Gastroesophageal sphincter (tissue), 4 donors: ENCODE results near the gene MUC5AC. TPM values are rescaled to one million over a fixed set of nuclear protein-coding genes. Genes with fewer than 3 reads are reported as not detected.

Experiments
- ATAC-seq: fragments of 150-250 bp; one replicate; pipeline ENCODE4 v1.9.1; 2016; ENCODE audit warnings: mild to moderate bottlenecking, moderate library complexity
- H3K27ac ChIP-seq, 4 donors: fragments of 200-600 bp; sonication (generic) in 3 of 4; 1 replicate in 3 of 4; 2 replicates in 1 of 4; pipeline ENCODE4 v1.5.1; 2016 to 2019
- H3K27me3 ChIP-seq: fragments of 200-600 bp; sonication (generic); one replicate; pipeline ENCODE4 v1.5.1; 2019
- H3K36me3 ChIP-seq, 2 donors: fragments of 200-600 bp; sonication (generic); one replicate each; pipeline ENCODE4 v1.5.1; 2019; ENCODE audit warnings: control low read depth in 1 of 2
- H3K4me1 ChIP-seq, 3 donors: fragments of 200-600 bp; sonication (generic); 1 replicate in 2 of 3; 2 replicates in 1 of 3; pipeline ENCODE4 v1.5.1; 2016 to 2019; ENCODE audit warnings: control low read depth in 2 of 3
- H3K4me3 ChIP-seq, 2 donors: fragments of 200-600 bp; sonication (generic); one replicate each; pipeline ENCODE4 v1.5.1; 2019; ENCODE audit warnings: mild to moderate bottlenecking in 1 of 2, moderate library complexity in 1 of 2
- H3K9me3 ChIP-seq, 3 donors: fragments of 200-600 bp; sonication (generic); one replicate each; pipeline ENCODE4 v1.5.1; 2017 to 2019; ENCODE audit warnings: control low read depth in 2 of 3
- EP300 ChIP-seq: sonication (generic); formaldehyde crosslinking; IDR thresholded peaks from one replicate; pipeline ENCODE4 v1.6.1; 2017; ENCODE audit warnings: antibody characterized with exemption, mild to moderate bottlenecking
- POLR2A ChIP-seq, 2 donors: fragments of 450-650 bp; IDR thresholded peaks; one replicate each; pipeline ENCODE4 v1.6.1; 2017; ENCODE audit warnings: antibody characterized with exemption in 2 of 2, mild to moderate bottlenecking in 2 of 2, moderate library complexity in 1 of 2
- POLR2AphosphoS5 ChIP-seq: sonication (generic); formaldehyde crosslinking; IDR thresholded peaks from one replicate; pipeline ENCODE4 v1.6.1; 2017; ENCODE audit warnings: antibody characterized with exemption
- WGBS, 2 donors: methylation state at CpG; one replicate each; pipeline ENCODE4 v1.1.5; 2018; ENCODE audit warnings: low coverage in 1 of 2; 5-methylcytosine and 5-hydroxymethylcytosine counted together
- total RNA-seq, 4 donors: library from RNA; depleted of rRNA; stranded (reverse); fragments of >200 nt; gene quantifications; one replicate each; pipeline ENCODE4 v1.1.0, GENCODE V29; 2016
- TF ChIP-seq, protein P1 (sequence below), 4 experiments: fragments of 200-600 bp in 2 of 4; fragments of 450-650 bp in 2 of 4; sonication (generic) in 1 of 4; IDR thresholded peaks; one replicate each; pipeline ENCODE4 v1.5.1; 2017 to 2019; ENCODE audit warnings: antibody characterized with exemption in 4 of 4, mild to moderate bottlenecking in 2 of 4, moderate library complexity in 2 of 4

The MUC5AC gene
- total RNA-seq, 4 donors from 2014 or later, result 0.02 to 0.31 TPM; not detected in 2

DNA sequence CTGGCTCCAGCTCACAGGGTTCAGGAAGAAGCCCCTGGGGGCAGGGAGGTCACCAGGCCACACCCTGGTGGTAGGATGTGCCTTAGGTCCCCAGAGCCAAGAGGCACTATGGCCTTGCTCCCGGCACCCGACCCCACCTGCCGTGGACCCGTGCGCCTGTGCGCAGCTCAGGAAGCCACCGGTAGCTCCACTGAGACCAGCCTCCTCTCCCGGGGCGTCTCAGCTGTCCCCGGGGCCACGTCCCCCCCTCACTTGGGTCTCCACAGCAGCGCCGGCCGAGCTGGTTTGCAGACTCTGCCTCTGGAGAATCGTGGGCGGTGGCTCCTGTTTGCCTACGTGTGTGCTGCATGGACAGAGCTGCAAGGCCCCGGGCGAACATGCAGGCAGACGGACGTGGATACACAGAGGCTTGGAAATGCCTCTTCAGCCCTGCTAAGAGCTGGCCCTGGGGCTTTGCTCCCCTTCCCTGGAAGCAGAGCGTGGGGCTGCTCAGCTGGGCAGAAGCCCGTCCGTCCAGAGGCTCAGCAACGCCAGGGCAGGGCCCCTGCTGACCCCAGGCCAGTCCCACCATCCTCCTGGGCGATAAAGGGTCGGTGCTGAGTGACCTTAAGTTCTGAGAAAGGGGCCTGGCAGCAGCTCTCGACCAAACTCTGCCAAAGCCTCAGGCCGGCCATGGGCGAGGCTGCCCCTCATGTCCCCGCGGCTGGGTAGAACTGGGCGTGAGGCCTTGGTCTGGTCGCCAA lies 49.8 kb downstream of the MUC5AC start:
- no peaks in the 10 kb centered on the region for H3K36me3 ChIP-seq
- no CpG with 5 or more reads among the region's 34 CpGs for WGBS, 2 donors
- H3K4me3 ChIP-seq, result no peak overlapping the region
- TF ChIP-seq POLR2A (IDR thresholded peaks at IDR 0.05) (no peak), POLR2AphosphoS5 (no peak)
- TF ChIP-seq, protein P1, sequence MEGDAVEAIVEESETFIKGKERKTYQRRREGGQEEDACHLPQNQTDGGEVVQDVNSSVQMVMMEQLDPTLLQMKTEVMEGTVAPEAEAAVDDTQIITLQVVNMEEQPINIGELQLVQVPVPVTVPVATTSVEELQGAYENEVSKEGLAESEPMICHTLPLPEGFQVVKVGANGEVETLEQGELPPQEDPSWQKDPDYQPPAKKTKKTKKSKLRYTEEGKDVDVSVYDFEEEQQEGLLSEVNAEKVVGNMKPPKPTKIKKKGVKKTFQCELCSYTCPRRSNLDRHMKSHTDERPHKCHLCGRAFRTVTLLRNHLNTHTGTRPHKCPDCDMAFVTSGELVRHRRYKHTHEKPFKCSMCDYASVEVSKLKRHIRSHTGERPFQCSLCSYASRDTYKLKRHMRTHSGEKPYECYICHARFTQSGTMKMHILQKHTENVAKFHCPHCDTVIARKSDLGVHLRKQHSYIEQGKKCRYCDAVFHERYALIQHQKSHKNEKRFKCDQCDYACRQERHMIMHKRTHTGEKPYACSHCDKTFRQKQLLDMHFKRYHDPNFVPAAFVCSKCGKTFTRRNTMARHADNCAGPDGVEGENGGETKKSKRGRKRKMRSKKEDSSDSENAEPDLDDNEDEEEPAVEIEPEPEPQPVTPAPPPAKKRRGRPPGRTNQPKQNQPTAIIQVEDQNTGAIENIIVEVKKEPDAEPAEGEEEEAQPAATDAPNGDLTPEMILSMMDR (IDR thresholded peaks at IDR 0.05), result no peak
- ATAC-seq, result no peak
- no peak overlapping the region for H3K27ac ChIP-seq
- peaks cover 0 to 8% (median 0%) of the 10 kb centered on the region in 3 donors for H3K4me1 ChIP-seq
- H3K9me3 ChIP-seq, result peaks cover 0 to 29% (median 0%) of the 10 kb centered on the region in 3 donors
- peaks cover 25% of the 10 kb centered on the region for H3K27me3 ChIP-seq

DNA sequence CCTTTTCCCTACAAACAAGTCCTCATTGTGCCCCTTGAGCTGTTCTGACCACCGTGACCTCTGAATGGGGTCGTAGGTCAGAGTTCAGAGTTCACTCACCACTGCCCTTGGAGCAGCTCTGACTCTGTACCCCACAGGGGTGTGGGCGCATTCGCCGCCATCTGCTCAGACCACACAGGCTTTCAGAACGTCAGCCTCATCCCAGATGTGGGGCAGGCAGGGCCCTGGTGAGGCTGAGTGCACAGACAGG lies 50.3 kb downstream of the MUC5AC start:
- Histone ChIP-seq H3K27me3 (peaks cover 20% of the 10 kb centered on the region), H3K9me3 (peaks cover 0 to 34% (median 0%) of the 10 kb centered on the region in 3 donors), H3K36me3 (no peaks in the 10 kb centered on the region), H3K4me1 (peaks cover 0 to 3% (median 0%) of the 10 kb centered on the region in 3 donors), H3K4me3 (no peak overlapping the region), H3K27ac (no peak overlapping the region)
- no CpG with 5 or more reads among the region's 6 CpGs for WGBS, 2 donors
- TF ChIP-seq EP300, result no peak
- TF ChIP-seq, protein P1 (IDR thresholded peaks at IDR 0.05), result no peak
- TF ChIP-seq POLR2AphosphoS5, result no peak
- no peak for TF ChIP-seq POLR2A (IDR thresholded peaks at IDR 0.05)
- ATAC-seq, result no peak

DNA sequence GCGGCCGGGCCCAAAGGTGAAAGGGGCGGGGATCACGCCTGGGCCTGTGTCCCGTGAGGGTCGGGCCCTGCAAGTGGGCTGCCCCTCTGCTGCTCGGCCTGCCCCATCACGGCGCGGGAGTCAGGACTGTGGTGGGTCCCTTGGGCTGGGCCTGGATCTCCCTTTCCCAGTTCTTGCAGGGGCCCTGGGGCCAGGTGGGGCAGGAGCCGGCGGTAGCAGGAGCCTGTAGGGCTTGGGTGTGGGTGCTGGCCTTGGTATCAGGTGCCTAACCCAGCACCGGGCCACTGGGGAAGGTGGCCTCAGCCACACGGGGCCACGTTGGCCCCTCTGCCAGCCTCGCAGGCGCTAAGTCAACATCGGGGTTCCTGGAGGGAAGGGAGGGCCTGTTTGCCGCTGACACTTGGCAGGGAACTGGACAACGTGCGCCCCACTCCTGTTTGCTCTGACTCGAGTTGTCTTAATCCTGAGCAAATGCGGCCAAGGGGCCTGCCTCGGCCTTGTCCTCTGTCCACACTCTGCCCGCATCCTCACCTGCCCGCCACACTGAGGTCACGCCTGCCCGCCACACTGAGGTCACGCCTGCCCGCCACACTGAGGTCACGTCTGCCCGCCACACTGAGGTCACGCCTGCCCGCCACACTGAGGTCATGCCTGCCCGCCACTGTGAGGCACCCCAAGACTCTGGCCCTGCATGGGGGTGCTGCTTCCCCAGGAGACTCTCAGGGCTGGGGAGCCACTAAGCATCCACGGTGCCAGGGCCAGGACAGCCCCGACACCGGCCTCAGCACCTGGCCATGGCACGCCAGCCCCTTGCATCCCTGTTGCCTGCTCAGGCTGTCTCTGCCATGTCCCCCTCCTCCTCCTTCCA lies 50.9 kb downstream of the MUC5AC start:
- 93% methylated on average over 3 of the region's 39 CpGs; no CpG with 5 or more reads in 1 of the 2 donors for WGBS, 2 donors
- Histone ChIP-seq H3K27ac (no peak overlapping the region), H3K4me1 (no peaks in the 10 kb centered on the region), H3K4me3 (no peak overlapping the region), H3K27me3 (peaks cover 14% of the 10 kb centered on the region), H3K9me3 (peaks cover 0 to 38% (median 0%) of the 10 kb centered on the region in 3 donors), H3K36me3 (no peaks in the 10 kb centered on the region)
- TF ChIP-seq POLR2AphosphoS5 (no peak), POLR2A (IDR thresholded peaks at IDR 0.05) (no peak), EP300 (no peak)
- TF ChIP-seq, protein P1 (IDR thresholded peaks at IDR 0.05), result no peak
- no peak for ATAC-seq

DNA sequence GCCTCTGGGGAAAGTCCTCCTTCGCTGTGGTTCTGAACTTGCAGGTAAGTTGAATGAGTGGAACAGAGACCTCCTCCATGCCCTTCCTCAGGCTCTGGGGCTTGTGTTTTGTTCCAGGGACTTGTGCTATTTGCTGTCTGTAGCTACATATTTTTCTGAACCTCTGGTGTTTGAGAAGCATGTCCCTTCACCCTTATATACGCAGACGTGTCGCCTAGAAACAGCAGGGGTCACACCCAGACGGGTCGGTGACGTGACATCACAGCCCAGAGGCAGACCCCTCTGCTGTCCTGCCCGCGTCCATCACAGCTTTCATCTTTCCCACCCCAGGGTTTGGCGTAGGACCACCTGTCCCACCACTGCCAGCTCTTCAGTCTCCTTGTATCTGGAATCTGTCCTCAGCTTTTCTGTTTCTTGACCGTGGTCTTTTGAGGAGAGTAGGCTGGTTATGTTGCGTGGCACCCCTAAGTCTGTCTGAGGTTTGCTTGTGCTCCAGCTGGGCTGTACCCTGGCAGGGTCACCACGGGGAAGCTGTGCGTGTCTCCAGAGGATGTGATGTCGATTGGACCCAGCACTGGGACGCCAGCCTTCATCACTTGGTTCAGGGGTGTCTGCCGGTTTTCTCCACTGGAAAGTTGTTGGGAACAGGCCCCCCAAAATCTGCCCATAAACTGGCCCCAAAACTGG lies 51.8 kb downstream of the MUC5AC start:
- H3K27me3 ChIP-seq, result peaks cover 5% of the 10 kb centered on the region
- H3K36me3 ChIP-seq, result no peaks in the 10 kb centered on the region
- no peaks in the 10 kb centered on the region for H3K4me1 ChIP-seq
- no peak for TF ChIP-seq POLR2AphosphoS5
- TF ChIP-seq, protein P1 (IDR thresholded peaks at IDR 0.05), result no peak
- no peak for TF ChIP-seq POLR2A (IDR thresholded peaks at IDR 0.05)
- TF ChIP-seq EP300, result no peak
- no peak overlapping the region for H3K27ac ChIP-seq
- H3K9me3 ChIP-seq, result peaks cover 0 to 38% (median 0%) of the 10 kb centered on the region in 3 donors
- 87 to 93% methylated on average over 8 to 12 of the region's 17 CpGs for WGBS, 2 donors
- H3K4me3 ChIP-seq, result no peak overlapping the region
- no peak for ATAC-seq
